ENCODE measurements around the gene ZNF335.

DNA sequence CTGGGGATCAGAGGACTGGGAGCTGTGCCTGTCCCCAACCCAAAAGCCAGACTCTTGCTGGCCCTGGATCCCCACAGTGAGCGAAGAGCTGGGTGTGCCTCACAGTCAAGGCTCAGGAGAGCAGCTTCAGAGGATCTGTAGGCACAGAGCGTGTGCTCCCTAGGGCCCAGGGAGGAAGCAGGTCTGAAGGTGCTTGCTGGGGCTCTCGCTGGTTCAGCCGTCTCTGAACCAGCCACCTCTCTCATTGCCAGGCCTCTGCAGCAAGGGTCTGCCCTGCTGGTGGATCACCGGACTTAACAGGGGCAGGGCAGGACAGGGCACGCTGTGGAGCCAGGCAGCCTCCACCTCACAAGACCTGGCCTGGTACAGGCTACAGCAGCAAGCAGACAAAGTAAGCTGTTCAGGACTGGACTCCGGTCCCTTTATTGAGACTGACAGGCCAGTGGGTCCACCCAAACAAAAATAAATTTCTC is 23.7 kb downstream of the ZNF335 start:
- TF ChIP-seq, protein P1, sequence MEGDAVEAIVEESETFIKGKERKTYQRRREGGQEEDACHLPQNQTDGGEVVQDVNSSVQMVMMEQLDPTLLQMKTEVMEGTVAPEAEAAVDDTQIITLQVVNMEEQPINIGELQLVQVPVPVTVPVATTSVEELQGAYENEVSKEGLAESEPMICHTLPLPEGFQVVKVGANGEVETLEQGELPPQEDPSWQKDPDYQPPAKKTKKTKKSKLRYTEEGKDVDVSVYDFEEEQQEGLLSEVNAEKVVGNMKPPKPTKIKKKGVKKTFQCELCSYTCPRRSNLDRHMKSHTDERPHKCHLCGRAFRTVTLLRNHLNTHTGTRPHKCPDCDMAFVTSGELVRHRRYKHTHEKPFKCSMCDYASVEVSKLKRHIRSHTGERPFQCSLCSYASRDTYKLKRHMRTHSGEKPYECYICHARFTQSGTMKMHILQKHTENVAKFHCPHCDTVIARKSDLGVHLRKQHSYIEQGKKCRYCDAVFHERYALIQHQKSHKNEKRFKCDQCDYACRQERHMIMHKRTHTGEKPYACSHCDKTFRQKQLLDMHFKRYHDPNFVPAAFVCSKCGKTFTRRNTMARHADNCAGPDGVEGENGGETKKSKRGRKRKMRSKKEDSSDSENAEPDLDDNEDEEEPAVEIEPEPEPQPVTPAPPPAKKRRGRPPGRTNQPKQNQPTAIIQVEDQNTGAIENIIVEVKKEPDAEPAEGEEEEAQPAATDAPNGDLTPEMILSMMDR (conservative IDR thresholded peaks at IDR 0.05; ENCODE audit: low read length), result no peak
- TF ChIP-seq EZH2phosphoT487 (IDR thresholded peaks at IDR 0.05; ENCODE audit: borderline replicate concordance), result no peak

Data from Loucy (cell line).